ENCODE results near the gene NES. TPM values are rescaled to one million over a fixed set of nuclear protein-coding genes. Genes with fewer than 3 reads are reported as not detected.

The NES gene
- total and polyA plus RNA-seq, 2 experiments from 2014 or later = 25.0 to 95.9 TPM

GRCh38 chr1:156638189-156638985 is 38.8 kb downstream of the NES start:
- TF ChIP-seq ZNF114 (CRISPR knock-in tag; IDR thresholded peaks at IDR 0.05) = no peak
- H3K27ac Mint-ChIP-seq = no peak overlapping the region
- Histone ChIP-seq H3K79me2 (replicated peaks; ENCODE audit: insufficient read depth) (no peaks in the 10 kb centered on the region), H3K27me3 (ENCODE audit: insufficient read depth) (peaks cover 64% of the 10 kb centered on the region), H3F3A (replicated peaks; ENCODE audit: low read depth) (0 out of 2 replicates have a peak, but pooled peaks cover 9% of the 10 kb centered on the region), H3K4me2 (no peak overlapping the region), H2AFZ (no peak overlapping the region), H3K27ac (ENCODE audit: low read depth) (no peak overlapping the region), H3K4me1 (ENCODE audit: insufficient read depth) (peaks cover 13% of the 10 kb centered on the region), H3K9me2 (ENCODE audit: insufficient read depth) (no peaks in the 10 kb centered on the region), H3K4me3 (no peak overlapping the region), H3K36me3 (ENCODE audit: insufficient read depth) (no peaks in the 10 kb centered on the region), H4K20me1 (replicated peaks; ENCODE audit: insufficient read depth) (no peaks in the 10 kb centered on the region)
- peaks cover 32% of the 10 kb centered on the region for H3K4me1 Mint-ChIP-seq
- no peaks in the 10 kb centered on the region for H3K9me3 Mint-ChIP-seq
- no peak for DNase-seq (ENCODE audit: low spot score)
- H3K36me3 Mint-ChIP-seq (ENCODE audit: low read depth) = no peaks in the 10 kb centered on the region
- H3K4me3 Mint-ChIP-seq = no peak overlapping the region
- no peak for ATAC-seq
- peaks cover 49% of the 10 kb centered on the region for H3K27me3 Mint-ChIP-seq (ENCODE audit: insufficient read depth, low read depth, poor library complexity)

- no peak for ATAC-seq
- no peak overlapping the region; the same call in 2 of the 3 replicates for H3K4me3 Mint-ChIP-seq
Measured at GRCh38 chr1:156632355-156632754, 44.9 kb downstream of the NES start.

More at GRCh38 chr1:156632355-156632754, 44.9 kb downstream of the NES start:
- peaks cover 7% of the 10 kb centered on the region for H3K4me1 Mint-ChIP-seq
- peaks cover 16% of the 10 kb centered on the region for H3K27me3 Mint-ChIP-seq (ENCODE audit: insufficient read depth, low read depth, poor library complexity)
- H3K27ac Mint-ChIP-seq = no peak overlapping the region
- H3K9me2 ChIP-seq (ENCODE audit: insufficient read depth) = no peaks in the 10 kb centered on the region
- no peak for TF ChIP-seq REST (IDR thresholded peaks at IDR 0.05; ENCODE audit: unreplicated experiment)
- TF ChIP-seq EZH2phosphoT487 (IDR thresholded peaks at IDR 0.05; ENCODE audit: unreplicated experiment) = no peak
- TF ChIP-seq JUNB (IDR thresholded peaks at IDR 0.05; ENCODE audit: unreplicated experiment) = no peak
- TF ChIP-seq, protein P1, sequence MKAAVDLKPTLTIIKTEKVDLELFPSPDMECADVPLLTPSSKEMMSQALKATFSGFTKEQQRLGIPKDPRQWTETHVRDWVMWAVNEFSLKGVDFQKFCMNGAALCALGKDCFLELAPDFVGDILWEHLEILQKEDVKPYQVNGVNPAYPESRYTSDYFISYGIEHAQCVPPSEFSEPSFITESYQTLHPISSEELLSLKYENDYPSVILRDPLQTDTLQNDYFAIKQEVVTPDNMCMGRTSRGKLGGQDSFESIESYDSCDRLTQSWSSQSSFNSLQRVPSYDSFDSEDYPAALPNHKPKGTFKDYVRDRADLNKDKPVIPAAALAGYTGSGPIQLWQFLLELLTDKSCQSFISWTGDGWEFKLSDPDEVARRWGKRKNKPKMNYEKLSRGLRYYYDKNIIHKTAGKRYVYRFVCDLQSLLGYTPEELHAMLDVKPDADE (IDR thresholded peaks at IDR 0.05) = no peak
- TF ChIP-seq, protein P2, sequence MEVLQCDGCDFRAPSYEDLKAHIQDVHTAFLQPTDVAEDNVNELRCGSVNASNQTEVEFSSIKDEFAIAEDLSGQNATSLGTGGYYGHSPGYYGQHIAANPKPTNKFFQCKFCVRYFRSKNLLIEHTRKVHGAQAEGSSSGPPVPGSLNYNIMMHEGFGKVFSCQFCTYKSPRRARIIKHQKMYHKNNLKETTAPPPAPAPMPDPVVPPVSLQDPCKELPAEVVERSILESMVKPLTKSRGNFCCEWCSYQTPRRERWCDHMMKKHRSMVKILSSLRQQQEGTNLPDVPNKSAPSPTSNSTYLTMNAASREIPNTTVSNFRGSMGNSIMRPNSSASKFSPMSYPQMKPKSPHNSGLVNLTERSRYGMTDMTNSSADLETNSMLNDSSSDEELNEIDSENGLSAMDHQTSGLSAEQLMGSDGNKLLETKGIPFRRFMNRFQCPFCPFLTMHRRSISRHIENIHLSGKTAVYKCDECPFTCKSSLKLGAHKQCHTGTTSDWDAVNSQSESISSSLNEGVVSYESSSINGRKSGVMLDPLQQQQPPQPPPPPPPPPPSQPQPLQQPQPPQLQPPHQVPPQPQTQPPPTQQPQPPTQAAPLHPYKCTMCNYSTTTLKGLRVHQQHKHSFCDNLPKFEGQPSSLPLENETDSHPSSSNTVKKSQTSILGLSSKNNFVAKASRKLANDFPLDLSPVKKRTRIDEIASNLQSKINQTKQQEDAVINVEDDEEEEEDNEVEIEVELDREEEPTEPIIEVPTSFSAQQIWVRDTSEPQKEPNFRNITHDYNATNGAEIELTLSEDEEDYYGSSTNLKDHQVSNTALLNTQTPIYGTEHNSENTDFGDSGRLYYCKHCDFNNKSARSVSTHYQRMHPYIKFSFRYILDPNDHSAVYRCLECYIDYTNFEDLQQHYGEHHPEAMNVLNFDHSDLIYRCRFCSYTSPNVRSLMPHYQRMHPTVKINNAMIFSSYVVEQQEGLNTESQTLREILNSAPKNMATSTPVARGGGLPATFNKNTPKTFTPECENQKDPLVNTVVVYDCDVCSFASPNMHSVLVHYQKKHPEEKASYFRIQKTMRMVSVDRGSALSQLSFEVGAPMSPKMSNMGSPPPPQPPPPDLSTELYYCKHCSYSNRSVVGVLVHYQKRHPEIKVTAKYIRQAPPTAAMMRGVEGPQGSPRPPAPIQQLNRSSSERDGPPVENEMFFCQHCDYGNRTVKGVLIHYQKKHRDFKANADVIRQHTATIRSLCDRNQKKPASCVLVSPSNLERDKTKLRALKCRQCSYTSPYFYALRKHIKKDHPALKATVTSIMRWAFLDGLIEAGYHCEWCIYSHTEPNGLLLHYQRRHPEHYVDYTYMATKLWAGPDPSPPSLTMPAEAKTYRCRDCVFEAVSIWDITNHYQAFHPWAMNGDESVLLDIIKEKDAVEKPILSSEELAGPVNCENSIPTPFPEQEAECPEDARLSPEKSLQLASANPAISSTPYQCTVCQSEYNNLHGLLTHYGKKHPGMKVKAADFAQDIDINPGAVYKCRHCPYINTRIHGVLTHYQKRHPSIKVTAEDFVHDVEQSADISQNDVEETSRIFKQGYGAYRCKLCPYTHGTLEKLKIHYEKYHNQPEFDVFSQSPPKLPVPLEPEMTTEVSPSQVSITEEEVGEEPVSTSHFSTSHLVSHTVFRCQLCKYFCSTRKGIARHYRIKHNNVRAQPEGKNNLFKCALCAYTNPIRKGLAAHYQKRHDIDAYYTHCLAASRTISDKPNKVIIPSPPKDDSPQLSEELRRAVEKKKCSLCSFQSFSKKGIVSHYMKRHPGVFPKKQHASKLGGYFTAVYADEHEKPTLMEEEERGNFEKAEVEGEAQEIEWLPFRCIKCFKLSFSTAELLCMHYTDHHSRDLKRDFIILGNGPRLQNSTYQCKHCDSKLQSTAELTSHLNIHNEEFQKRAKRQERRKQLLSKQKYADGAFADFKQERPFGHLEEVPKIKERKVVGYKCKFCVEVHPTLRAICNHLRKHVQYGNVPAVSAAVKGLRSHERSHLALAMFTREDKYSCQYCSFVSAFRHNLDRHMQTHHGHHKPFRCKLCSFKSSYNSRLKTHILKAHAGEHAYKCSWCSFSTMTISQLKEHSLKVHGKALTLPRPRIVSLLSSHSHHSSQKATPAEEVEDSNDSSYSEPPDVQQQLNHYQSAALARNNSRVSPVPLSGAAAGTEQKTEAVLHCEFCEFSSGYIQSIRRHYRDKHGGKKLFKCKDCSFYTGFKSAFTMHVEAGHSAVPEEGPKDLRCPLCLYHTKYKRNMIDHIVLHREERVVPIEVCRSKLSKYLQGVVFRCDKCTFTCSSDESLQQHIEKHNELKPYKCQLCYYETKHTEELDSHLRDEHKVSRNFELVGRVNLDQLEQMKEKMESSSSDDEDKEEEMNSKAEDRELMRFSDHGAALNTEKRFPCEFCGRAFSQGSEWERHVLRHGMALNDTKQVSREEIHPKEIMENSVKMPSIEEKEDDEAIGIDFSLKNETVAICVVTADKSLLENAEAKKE (CRISPR knock-in tag; IDR thresholded peaks at IDR 0.05) = no peak
- TF ChIP-seq CREB1 (CRISPR knock-in tag; IDR thresholded peaks at IDR 0.05; ENCODE audit: low read depth) = no peak
- no peak for TF ChIP-seq POLR2AphosphoS5 (IDR thresholded peaks at IDR 0.05; ENCODE audit: low read depth)
- no peak for TF ChIP-seq ZNF114 (CRISPR knock-in tag; IDR thresholded peaks at IDR 0.05)
- H4K20me1 ChIP-seq (replicated peaks; ENCODE audit: insufficient read depth) = no peaks in the 10 kb centered on the region
- DNase-seq (ENCODE audit: low spot score) = no peak
- no peaks in the 10 kb centered on the region for H3K4me1 ChIP-seq (ENCODE audit: insufficient read depth)
- no peak overlapping the region for H2AFZ ChIP-seq
- H3F3A ChIP-seq (replicated peaks; ENCODE audit: low read depth) = peaks cover 4% of the 10 kb centered on the region; the same call in 1 of the 2 replicates
- no peak overlapping the region for H3K4me2 ChIP-seq
- H3K9me3 Mint-ChIP-seq = no peaks in the 10 kb centered on the region
- H3K27me3 ChIP-seq (ENCODE audit: insufficient read depth) = peaks cover 18% of the 10 kb centered on the region; the same call in 1 of the 2 replicates
- H3K27ac ChIP-seq (ENCODE audit: low read depth) = no peak overlapping the region
- H3K36me3 Mint-ChIP-seq (ENCODE audit: low read depth) = no peaks in the 10 kb centered on the region
- H3K79me2 ChIP-seq (replicated peaks; ENCODE audit: insufficient read depth) = no peaks in the 10 kb centered on the region
- H3K36me3 ChIP-seq (ENCODE audit: insufficient read depth) = no peaks in the 10 kb centered on the region
- no peak overlapping the region for H3K4me3 ChIP-seq
